GM12891 (cell line): Measurements from ENCODE around the gene BPTF. TPM values are rescaled to one million over a fixed set of nuclear protein-coding genes. Genes with fewer than 3 reads are reported as not detected.
"Not testable (repeated sequence)": the region's sequence is repeated elsewhere in the genome, so short reads cannot be mapped to it uniquely, and the experiment has no call there.

ENCODE experiments used
- DNase-seq: peaks from one replicate; pipeline ENCODE4 v3.0.0; 2011; ENCODE audit warnings: low spot score; ENCODE audit not compliant: insufficient read length
- FAIRE-seq: peaks from 2 replicates; lab custom pipeline; 2011; peaks lifted over from hg19 to GRCh38; lab: Jason Lieb, UNC
- PAX5 ChIP-seq: IDR thresholded peaks from 2 replicates; pipeline ENCODE4 v1.6.1; 2011; ENCODE audit warnings: low read length, moderate library complexity, mild to moderate bottlenecking; ENCODE audit not compliant: insufficient read depth, severe bottlenecking
- POLR2A ChIP-seq: IDR thresholded peaks from 2 replicates; pipeline ENCODE4 v1.6.1; 2011; ENCODE audit warnings: low read depth, low read length, control low read depth
- POLR2AphosphoS5 ChIP-seq: IDR thresholded peaks from 2 replicates; pipeline ENCODE4 v1.6.1; 2011; ENCODE audit warnings: low read depth, low read length, control low read depth
- POU2F2 ChIP-seq: IDR thresholded peaks from 2 replicates; pipeline ENCODE4 v1.6.1; 2011; ENCODE audit warnings: low read depth, mild to moderate bottlenecking, control low read depth, low read length, moderate library complexity
- SPI1 ChIP-seq: IDR thresholded peaks from 2 replicates; pipeline ENCODE4 v1.6.1; 2011; ENCODE audit warnings: low read depth, low read length, control low read depth
- TAF1 ChIP-seq: IDR thresholded peaks from 2 replicates; pipeline ENCODE4 v1.6.1; 2011; ENCODE audit warnings: low read depth, low read length, control low read depth
- polyA plus RNA-seq: library from polyadenylated mRNA; unstranded; fragments of >200 nt; gene quantifications from one replicate; pipeline ENCODE4 v1.2.1, GENCODE V29; 2012; ENCODE audit warnings: low read depth, missing spikeins, inconsistent platforms; ENCODE audit not compliant: missing spikeins

BPTF gene
- 28.0 TPM for polyA plus RNA-seq

DNA sequence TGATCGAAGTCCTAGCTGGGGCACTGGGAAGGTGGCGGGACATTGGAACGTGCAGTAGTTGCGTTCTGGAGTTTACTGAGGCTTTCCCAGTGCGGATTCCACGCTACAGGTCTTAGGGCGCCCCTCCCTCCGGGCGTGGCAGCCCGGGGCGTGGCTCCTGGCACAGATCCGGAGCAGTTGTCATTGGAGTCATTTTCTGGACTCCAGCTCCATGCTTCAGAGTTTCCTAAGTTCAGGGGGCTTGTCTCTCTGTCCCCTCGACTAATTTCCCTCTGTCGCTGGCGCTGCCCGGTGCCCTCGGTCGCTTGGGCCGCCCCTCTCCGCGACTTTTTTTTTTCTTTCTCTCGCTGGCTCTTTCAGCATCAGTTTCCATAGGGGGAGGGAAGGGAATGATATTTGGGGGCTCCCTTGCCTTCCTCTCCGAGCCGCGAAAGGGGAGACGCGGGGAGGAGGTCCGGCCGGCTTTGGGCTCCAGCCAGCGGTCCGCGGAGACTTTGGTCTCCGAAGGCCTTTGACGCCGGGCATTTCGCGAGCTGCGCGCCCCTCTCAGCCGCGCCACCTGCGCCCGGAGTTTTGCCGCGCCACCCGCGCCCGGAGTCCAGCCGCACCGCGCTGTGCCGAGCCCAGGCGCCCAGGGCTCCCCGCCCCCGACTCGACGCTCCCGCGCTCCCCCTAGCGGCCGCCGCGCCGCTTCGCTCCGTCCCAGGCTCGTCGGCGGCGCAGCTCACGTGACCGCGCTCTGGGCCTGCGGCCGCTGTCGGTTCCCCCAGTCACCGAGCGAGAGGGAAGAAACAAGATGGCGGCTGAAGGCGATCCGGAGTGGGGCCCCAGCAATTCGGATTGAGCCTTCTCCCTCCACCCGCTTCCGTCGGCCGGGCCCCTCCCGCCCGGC, at the start of gene BPTF:
TSS of gene BPTF (plus strand) at position 769 of the 892 bp plus-strand sequence. CDS start 222 bp downstream, outside the sequence.
- DNase-seq (peak; percentile 67), FAIRE-seq (peak; percentile 98)
- TF ChIP-seq TAF1 (peak; percentile 87; the same call in 1 of the 2 replicates), PAX5 (no peak), POLR2AphosphoS5 (peak; percentile 84), SPI1 (no peak), POU2F2 (peak; percentile 68), POLR2A (peak; percentile 63)

DNA sequence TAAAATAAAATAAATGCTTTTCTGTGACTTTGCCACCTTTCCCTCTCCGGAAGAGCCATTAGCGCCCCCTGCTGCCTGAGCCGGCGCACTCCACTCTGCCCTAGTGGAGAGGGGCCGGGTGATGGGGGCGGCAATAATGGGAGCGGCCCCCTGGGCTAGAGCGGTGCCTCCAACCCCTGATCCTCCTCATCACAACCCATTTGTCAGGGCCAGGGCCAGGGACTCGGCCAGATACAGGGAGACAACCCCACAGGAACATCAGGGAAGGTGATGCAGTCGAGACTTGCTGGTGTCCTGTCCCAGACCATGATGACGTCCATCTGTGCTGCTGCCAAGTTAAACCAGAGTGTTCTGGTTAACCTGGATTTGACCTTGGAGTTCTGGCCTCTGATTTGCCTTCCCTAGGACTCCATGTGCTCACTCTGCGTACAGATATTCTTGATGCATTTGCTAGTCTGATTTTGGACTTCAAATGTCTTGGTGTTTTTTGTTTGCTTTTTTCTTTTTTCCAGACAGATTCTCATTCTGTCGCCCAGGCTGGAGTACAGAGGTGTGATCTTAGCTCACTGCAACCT, 46.1 kb upstream of the BPTF start:
- FAIRE-seq (no peak), DNase-seq (peak; percentile 18)
- no peak for TF ChIP-seq PAX5
- TF ChIP-seq POLR2A: no peak
- TF ChIP-seq TAF1: no peak

GRCh38 chr17:67784364-67785121, 40.8 kb upstream of the BPTF start:
- TF ChIP-seq SPI1 (peak; percentile 41; the same call in 1 of the 2 replicates), POU2F2 (peak; percentile 71; the same call in 1 of the 2 replicates), POLR2A (no peak)
- DNase-seq (no peak), FAIRE-seq (peak; percentile 76)

GRCh38 chr17:67785122-67785477, 40.2 kb upstream of the BPTF start:
- no peak for TF ChIP-seq PAX5
- no peak for TF ChIP-seq POLR2AphosphoS5
- no peak for TF ChIP-seq SPI1
- no peak for TF ChIP-seq TAF1
- no peak for TF ChIP-seq POLR2A
- no peak for TF ChIP-seq POU2F2
- DNase-seq (no peak), FAIRE-seq (no peak)

DNA sequence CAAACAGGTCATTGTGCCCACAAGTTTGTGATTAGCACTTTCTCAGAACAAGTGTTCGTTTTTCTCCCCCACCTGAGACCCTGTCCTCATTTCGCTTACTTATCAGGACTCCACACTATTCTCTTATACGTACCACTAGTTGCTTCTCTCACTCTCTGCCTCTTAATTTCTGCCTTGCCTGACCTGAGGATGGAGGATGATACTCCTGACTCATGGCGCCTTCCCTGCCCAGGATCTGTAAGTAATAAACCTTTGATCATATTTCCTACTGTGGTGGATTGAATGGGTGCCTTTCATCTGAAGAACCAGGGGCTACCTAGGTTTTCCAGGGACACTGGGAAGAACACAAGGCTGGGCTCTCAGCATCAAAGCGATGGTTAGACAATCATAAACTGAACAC, 39.8 kb upstream of the BPTF start:
- DNase-seq (no peak), FAIRE-seq (peak; percentile 9)
- TF ChIP-seq SPI1 (no peak), TAF1 (no peak), POU2F2 (no peak), POLR2AphosphoS5 (no peak), POLR2A (no peak), PAX5 (no peak)

- DNase-seq (peak; percentile 46), FAIRE-seq (peak; percentile 76)
- TF ChIP-seq POU2F2: no peak
- peak; percentile 59 for TF ChIP-seq SPI1
Measured at GRCh38 chr17:67800495-67800928, 24.8 kb upstream of the BPTF start.

- TF ChIP-seq SPI1 (no peak), TAF1 (no peak), POLR2A (no peak), PAX5 (no peak), POU2F2 (no peak)
- DNase-seq: no peak
- FAIRE-seq: no peak
Measured at GRCh38 chr17:67801626-67802175, 23.6 kb upstream of the BPTF start.

- FAIRE-seq (peak; percentile 5), DNase-seq (no peak)
- no peak for TF ChIP-seq POLR2AphosphoS5
- TF ChIP-seq POLR2A: no peak
- TF ChIP-seq POU2F2: no peak
- TF ChIP-seq PAX5: no peak
- no peak for TF ChIP-seq SPI1
- TF ChIP-seq TAF1: no peak
Measured at GRCh38 chr17:67810464-67810863, 14.8 kb upstream of the BPTF start.

DNA sequence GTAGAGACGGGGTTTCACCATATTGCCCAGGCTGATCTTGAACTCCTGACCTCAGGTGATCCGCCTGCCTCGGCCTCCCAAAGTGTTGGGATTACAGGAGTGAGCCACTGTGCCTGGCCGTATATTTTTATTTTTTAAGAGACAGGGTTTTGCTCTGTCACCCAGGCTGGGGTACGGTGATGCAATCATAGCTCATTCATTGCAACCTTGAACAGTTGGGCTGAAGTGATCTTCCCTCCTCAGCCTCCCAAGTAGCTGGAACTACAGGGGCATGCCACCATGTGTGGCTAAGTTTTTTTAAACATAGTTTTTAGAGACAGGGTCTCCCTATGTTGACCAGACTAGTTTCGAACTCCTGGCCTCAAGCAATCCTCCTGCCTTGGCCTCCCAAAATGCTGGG, 12.9 kb upstream of the BPTF start:
- DNase-seq, FAIRE-seq: not testable (repeated sequence)
